NOMO-1 (cell line): ENCODE measurements around the gene WDR73.

Experiments
- DNase-seq, 2 experiments: peaks; one replicate each; lab custom pipeline; 2025; ENCODE audit not compliant: unreplicated experiment in 2 of 2; lab: John Stamatoyannopoulos, UW

The WDR73 gene

GRCh38 chr15:84590406-84590805 lies 63.7 kb downstream of the WDR73 start:
- DNase-seq: no peak
